Measurements from ENCODE around the gene GNG13.
A peak's percentile ranks its signal among the peaks of the same experiment; 100 is the strongest.

Gene GNG13

DNA sequence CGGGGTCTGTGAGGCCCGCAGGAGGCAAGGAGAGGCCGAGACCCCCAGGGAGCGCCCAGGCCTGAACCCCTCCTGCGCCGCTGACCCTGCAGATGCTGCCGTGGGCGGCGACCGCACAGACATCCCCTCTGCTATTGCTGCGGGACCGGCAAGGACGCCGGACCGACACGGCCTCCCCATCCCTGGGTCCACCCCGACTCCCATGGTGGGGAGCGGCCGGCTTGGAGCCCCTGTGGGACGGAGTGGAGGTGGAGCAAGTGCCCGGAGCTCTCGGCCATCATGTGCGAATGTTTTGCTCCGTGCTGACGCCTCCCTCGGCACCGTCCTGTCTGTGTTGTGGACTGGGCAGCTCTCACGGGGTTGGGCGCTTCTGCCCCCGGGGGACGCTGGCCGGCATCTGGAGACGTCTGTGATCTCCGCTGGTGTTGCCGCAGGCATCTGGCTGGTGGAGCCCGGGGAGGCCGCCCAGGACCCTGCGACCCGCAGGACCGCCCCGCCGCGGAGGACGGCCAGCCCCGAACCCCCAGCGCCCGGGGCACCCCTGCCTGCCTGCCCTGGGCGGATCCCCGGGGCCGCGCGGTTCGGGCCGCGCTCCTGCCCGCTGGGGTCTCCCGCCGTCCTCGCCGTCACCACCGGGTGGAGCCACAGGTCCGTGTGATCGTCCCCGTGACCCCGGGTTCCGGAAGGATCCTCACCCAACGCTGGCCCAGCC lies 12.8 kb upstream of the GNG13 start:
- peak; percentile 49 for DNase-seq (ENCODE audit: low spot score)

DNA sequence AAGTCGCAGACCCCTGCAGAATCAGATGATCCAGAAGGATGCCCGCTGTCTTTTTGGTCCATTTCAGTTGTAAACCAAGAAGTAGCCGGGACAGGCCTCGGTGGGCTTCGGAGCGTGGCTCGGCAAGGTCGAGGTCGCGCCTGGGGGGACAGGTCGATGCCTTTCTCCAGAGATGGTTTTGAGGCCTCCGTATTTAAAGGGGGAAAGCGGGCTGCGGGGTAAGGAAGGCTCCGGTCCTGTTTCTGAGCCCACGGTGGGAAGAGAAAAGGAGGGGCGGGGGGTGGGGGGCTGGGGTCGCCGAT lies 7.5 kb upstream of the GNG13 start:
- DNase-seq (ENCODE audit: low spot score), result no peak

DNA sequence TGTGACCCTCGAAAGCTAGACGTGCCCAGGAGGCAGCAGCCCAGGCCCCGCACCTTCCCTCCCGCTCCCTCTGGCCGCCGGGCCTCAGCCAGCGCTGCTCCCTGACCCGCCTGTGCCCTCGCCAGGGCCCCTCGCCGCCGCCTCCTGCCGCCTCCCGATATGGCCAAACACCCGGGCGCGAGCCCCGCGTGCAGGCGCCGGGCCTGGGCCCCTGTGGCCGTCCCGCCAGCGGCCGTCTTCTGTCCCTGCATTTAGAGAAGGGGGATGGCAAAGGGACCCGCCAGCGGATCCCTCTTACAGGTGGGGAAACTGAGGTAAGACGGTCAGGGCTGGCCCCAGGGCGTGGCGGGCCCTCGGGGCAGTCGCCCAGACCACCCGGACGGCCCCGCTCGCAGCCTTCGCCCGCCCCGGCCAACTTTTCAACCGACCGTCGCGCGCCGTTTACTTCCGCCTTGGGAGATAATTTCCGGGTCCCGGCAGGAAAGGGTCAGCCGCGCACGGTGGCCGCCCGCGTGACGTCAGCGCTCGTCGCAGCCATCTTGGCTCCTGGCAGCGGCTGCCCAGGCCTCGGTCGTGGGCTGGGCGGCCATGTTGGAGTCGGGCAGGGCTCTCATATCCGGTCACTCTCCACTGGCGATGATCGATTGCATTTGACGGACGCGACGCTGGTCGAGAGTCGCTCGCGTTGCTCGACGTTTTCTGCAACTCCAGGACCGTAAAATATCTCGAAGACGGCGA lies 7.0 kb upstream of the GNG13 start:
- peak; percentile 89 for DNase-seq (ENCODE audit: low spot score)

DNA sequence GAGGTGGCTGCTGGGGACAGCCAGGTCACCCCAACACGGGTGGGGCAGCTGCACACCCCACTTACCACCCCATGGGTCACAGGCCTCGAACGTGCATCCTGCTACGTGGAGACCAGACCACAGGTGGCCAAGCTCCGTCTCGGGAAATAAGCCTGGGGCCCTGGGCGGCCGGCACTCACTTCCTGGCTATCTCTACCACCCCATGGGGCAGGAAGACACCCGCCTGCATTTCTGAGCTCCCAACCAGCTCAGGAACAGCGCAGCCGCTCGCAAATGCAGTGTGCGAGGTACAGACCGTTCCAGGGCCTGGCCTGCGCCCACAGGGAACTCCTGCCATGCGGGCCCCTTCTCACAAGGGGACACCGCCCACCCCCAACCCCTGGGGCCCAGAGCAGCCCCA lies 4.9 kb upstream of the GNG13 start:
- DNase-seq (ENCODE audit: low spot score), result no peak

- no peak for DNase-seq (ENCODE audit: low spot score)
Observed at GRCh38 chr16:804193-805048, 3.9 kb upstream of the GNG13 start.

DNA sequence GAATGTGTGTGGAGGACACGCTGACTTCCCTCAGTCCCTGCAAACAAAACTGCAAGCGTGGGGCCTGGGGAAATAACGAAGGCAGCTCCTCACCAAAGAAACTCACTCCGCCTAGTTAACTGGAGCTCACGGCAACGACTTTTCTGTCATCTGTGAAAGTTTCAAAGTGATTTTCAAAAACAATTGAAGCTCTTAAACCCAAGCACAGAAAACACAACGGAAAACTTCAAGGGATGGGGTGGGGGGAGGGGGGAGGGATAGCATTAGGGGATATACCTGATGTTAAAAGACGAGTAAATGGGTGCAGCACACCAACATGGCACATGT lies 3.2 kb upstream of the GNG13 start:
- no peak for DNase-seq (ENCODE audit: low spot score)

GRCh38 chr16:802914-803753 lies 2.6 kb upstream of the GNG13 start:
- DNase-seq (ENCODE audit: low spot score), result no peak

GRCh38 chr16:802461-802860 lies 1.9 kb upstream of the GNG13 start:
- DNase-seq (ENCODE audit: low spot score), result no peak

- no peak for DNase-seq (ENCODE audit: low spot score)
Observed at GRCh38 chr16:801584-802363, 1.2 kb upstream of the GNG13 start.

- DNase-seq (ENCODE audit: low spot score), result no peak
Observed at GRCh38 chr16:800834-801511, 439 bp upstream of the GNG13 start.

GRCh38 chr16:799111-799947 lies 1.2 kb downstream of the GNG13 start:
- no peak for DNase-seq (ENCODE audit: low spot score)

DNA sequence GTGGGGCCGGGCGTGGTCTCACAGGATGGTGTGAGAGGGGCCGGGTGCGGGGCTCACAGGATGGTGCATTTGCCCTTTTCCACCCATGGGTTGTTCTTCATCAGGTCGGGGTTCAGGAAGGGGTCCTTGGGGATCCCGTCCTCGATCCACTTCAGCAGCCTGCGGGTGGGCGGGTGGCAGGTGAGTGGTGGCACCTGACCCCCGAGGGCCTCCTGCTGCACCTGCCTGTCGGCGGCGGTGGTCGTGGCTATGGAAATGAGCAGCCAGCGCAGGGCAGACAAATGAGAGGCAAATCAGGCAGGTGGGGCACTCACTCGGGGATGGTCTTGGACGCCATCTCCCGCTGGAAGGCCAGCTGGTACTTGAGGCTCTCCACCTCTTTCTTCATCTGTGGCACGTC lies 1.9 kb downstream of the GNG13 start:
- no peak for DNase-seq (ENCODE audit: low spot score)

- DNase-seq (ENCODE audit: low spot score), result no peak
Observed at GRCh38 chr16:797686-798085, 2.8 kb downstream of the GNG13 start.

- DNase-seq (ENCODE audit: low spot score), result no peak
Observed at GRCh38 chr16:797120-797420, 3.5 kb downstream of the GNG13 start.

GRCh38 chr16:796296-797119 lies 4.0 kb downstream of the GNG13 start:
- DNase-seq (ENCODE audit: low spot score), result no peak

- DNase-seq (ENCODE audit: low spot score), result no peak
Observed at GRCh38 chr16:795580-796229, 4.8 kb downstream of the GNG13 start.

DNA sequence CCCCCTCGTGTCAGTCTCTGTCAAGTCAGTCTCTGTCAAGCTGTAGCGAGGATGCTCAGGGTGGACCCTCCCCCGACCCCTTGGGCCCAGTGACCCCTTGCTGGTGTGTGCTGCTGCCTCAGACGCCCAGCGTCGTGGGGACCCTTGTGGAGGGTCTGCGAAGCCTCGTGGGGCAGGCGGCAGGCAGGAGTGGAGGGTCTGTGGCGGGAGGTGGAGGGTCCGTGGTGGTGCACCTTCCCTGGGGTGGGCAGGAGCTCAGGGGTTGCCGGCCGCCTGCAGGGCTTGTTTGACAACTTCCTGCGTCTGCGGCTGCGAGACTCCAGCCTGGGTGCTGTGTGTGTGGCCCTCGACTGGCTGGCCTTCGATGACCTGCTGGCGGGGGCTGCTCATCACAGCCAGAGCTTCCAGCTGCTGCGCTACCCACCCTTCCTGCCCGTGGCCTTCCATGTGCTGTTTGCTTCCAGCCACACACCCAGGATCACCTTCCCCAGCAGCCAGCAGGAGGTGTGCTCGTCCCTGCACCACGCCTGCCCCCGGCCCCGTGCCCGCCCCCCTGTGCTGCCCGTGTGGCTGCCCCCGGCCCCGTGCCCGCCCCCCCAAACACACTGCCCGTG lies 5.6 kb downstream of the GNG13 start:
- no peak for DNase-seq (ENCODE audit: low spot score)

DNA sequence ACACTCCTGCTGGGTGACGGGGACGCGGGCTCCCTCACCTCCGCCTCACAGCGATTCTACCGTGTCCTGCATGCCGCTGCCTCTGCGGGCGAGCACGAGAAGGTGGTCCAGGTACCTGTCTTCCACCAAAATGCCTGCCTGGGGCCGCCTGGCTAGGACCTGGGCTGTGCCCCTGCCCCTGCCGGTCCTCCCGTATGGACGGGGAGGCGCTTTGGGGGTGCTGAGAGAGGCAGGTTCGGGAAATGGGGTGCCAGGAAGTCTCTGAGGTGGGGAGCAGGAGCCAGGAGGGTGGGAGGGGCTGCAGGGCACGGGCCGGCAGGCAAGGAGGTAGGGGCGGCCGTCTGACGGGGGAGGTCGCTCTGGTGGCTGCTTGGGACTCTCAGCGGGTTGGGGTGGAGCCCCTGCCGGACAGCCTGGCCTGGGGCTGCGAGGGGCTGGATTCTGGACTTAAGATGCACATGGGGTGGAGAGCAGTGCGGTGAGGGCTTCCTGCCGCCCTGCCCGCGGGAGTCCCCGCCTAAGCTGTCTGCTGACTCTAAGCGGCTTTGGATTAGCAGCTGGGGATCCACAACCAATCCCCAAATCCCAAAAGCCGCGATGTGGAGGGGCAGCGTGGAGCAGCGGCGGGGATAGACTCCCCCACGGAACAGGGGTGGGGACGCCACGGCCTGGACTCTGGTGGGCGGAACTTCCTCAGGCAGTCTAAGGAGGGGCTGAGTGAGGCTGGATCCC lies 6.3 kb downstream of the GNG13 start:
- no peak for DNase-seq (ENCODE audit: low spot score)

Data from germinal center (tissue), 1 donor.